ENCODE data around the gene FARS2.

GRCh38 chr6:5598123-5598522 lies 336.8 kb downstream of the FARS2 start:
- TF ChIP-seq CTCF (IDR thresholded peaks at IDR 0.05): no peak
- TF ChIP-seq POLR2A (IDR thresholded peaks at IDR 0.05): no peak
